GM12874 (cell line): ENCODE data around the gene CUX1.

Experiments
- CTCF ChIP-seq: IDR thresholded peaks from 2 replicates; pipeline ENCODE4 v1.5.1; 2011; ENCODE audit warnings: low read depth, mild to moderate bottlenecking, control low read depth, low read length, moderate library complexity; ENCODE audit not compliant: insufficient read depth

CUX1 gene

GRCh38 chr7:101832205-101832631 lies 14.8 kb downstream of the CUX1 start:
- no peak for TF ChIP-seq CTCF

- TF ChIP-seq CTCF, result no peak
These were observed 15.4 kb downstream of the CUX1 start for GRCh38 chr7:101832685-101833375.

- TF ChIP-seq CTCF, result no peak
These were observed 16.4 kb downstream of the CUX1 start for GRCh38 chr7:101833799-101834198.

GRCh38 chr7:101835136-101835535 lies 17.7 kb downstream of the CUX1 start:
- TF ChIP-seq CTCF, result no peak

GRCh38 chr7:101838837-101839483 lies 21.5 kb downstream of the CUX1 start:
- no peak for TF ChIP-seq CTCF

GRCh38 chr7:101841328-101841727 lies 23.9 kb downstream of the CUX1 start:
- TF ChIP-seq CTCF, result no peak

GRCh38 chr7:101843293-101844271 lies 26.2 kb downstream of the CUX1 start:
- TF ChIP-seq CTCF, result no peak
